T-helper 1 cell treated with Interleukin-12 subunit alpha and Interleukin-12 subunit beta and Interleukin-4 antibody, amounts not matched to agents 30 μg/mL and 1 μg/mL, for 36 hours (primary cell): ENCODE results near the gene LRRC41.

ENCODE experiments used
- H3K27ac Mint-ChIP-seq: one replicate; pipeline ENCODE4 v1.8.0; 2021; ENCODE audit warnings: mild to moderate bottlenecking, mixed read lengths
- H3K27me3 Mint-ChIP-seq: one replicate; pipeline ENCODE4 v1.8.0; 2021; ENCODE audit warnings: low read depth, mixed read lengths
- H3K36me3 Mint-ChIP-seq: one replicate; pipeline ENCODE4 v1.8.0; 2021; ENCODE audit warnings: low read depth, mixed read lengths
- H3K4me1 Mint-ChIP-seq: one replicate; pipeline ENCODE4 v1.8.0; 2021; ENCODE audit warnings: low read depth, mixed read lengths
- H3K4me3 Mint-ChIP-seq: one replicate; pipeline ENCODE4 v1.8.0; 2021; ENCODE audit warnings: mild to moderate bottlenecking, moderate library complexity, mixed read lengths
- H3K9me3 Mint-ChIP-seq: one replicate; pipeline ENCODE4 v1.8.0; 2021; ENCODE audit warnings: mixed read lengths

The LRRC41 gene

GRCh38 chr1:46284058-46284457, 19.4 kb downstream of the LRRC41 start:
- peaks cover 23% of the 10 kb centered on the region for H3K4me1 Mint-ChIP-seq
- H3K4me3 Mint-ChIP-seq, result no peak overlapping the region
- H3K27me3 Mint-ChIP-seq, result no peaks in the 10 kb centered on the region
- peaks cover 31% of the 10 kb centered on the region for H3K36me3 Mint-ChIP-seq
- H3K9me3 Mint-ChIP-seq, result no peaks in the 10 kb centered on the region
- no peak overlapping the region for H3K27ac Mint-ChIP-seq

GRCh38 chr1:46281021-46281420, 22.4 kb downstream of the LRRC41 start:
- H3K36me3 Mint-ChIP-seq, result peaks cover 39% of the 10 kb centered on the region
- H3K27ac Mint-ChIP-seq, result no peak overlapping the region
- no peak overlapping the region for H3K4me3 Mint-ChIP-seq
- H3K9me3 Mint-ChIP-seq, result no peaks in the 10 kb centered on the region
- peaks cover 5% of the 10 kb centered on the region for H3K4me1 Mint-ChIP-seq
- no peaks in the 10 kb centered on the region for H3K27me3 Mint-ChIP-seq

- H3K27ac Mint-ChIP-seq, result no peak overlapping the region
- H3K4me3 Mint-ChIP-seq, result no peak overlapping the region
- H3K9me3 Mint-ChIP-seq, result no peaks in the 10 kb centered on the region
- no peaks in the 10 kb centered on the region for H3K27me3 Mint-ChIP-seq
- H3K4me1 Mint-ChIP-seq, result peaks cover 3% of the 10 kb centered on the region
- peaks cover 44% of the 10 kb centered on the region for H3K36me3 Mint-ChIP-seq
Measured at GRCh38 chr1:46280092-46280491, 23.3 kb downstream of the LRRC41 start.

GRCh38 chr1:46278807-46279206, 24.6 kb downstream of the LRRC41 start:
- Mint-ChIP-seq H3K4me1 (no peaks in the 10 kb centered on the region), H3K9me3 (no peaks in the 10 kb centered on the region), H3K4me3 (no peak overlapping the region), H3K27ac (no peak overlapping the region), H3K27me3 (no peaks in the 10 kb centered on the region), H3K36me3 (peaks cover 44% of the 10 kb centered on the region)

GRCh38 chr1:46277658-46278373, 25.6 kb downstream of the LRRC41 start:
- Mint-ChIP-seq H3K27ac (no peak overlapping the region), H3K4me1 (no peaks in the 10 kb centered on the region), H3K36me3 (peaks cover 42% of the 10 kb centered on the region), H3K9me3 (no peaks in the 10 kb centered on the region), H3K4me3 (no peak overlapping the region), H3K27me3 (no peaks in the 10 kb centered on the region)

- Mint-ChIP-seq H3K4me3 (no peak overlapping the region), H3K27me3 (no peaks in the 10 kb centered on the region), H3K36me3 (peaks cover 39% of the 10 kb centered on the region), H3K4me1 (no peaks in the 10 kb centered on the region), H3K27ac (no peak overlapping the region), H3K9me3 (no peaks in the 10 kb centered on the region)
Measured at GRCh38 chr1:46275030-46275337, 28.4 kb downstream of the LRRC41 start.

- no peak overlapping the region for H3K27ac Mint-ChIP-seq
- H3K9me3 Mint-ChIP-seq, result no peaks in the 10 kb centered on the region
- H3K27me3 Mint-ChIP-seq, result no peaks in the 10 kb centered on the region
- no peaks in the 10 kb centered on the region for H3K4me1 Mint-ChIP-seq
- H3K36me3 Mint-ChIP-seq, result peaks cover 40% of the 10 kb centered on the region
- no peak overlapping the region for H3K4me3 Mint-ChIP-seq
Measured at GRCh38 chr1:46274225-46275029, 29.0 kb downstream of the LRRC41 start.

GRCh38 chr1:46268578-46268977, 34.8 kb downstream of the LRRC41 start:
- Mint-ChIP-seq H3K36me3 (peaks cover 38% of the 10 kb centered on the region), H3K27me3 (no peaks in the 10 kb centered on the region), H3K27ac (no peak overlapping the region), H3K9me3 (no peaks in the 10 kb centered on the region), H3K4me3 (no peak overlapping the region), H3K4me1 (no peaks in the 10 kb centered on the region)

- Mint-ChIP-seq H3K36me3 (peaks cover 42% of the 10 kb centered on the region), H3K27ac (no peak overlapping the region), H3K4me3 (no peak overlapping the region), H3K4me1 (peaks cover 2% of the 10 kb centered on the region), H3K27me3 (no peaks in the 10 kb centered on the region), H3K9me3 (no peaks in the 10 kb centered on the region)
Measured at GRCh38 chr1:46263146-46263545, 40.3 kb downstream of the LRRC41 start.

GRCh38 chr1:46262508-46262907, 40.9 kb downstream of the LRRC41 start:
- Mint-ChIP-seq H3K27ac (no peak overlapping the region), H3K4me3 (no peak overlapping the region), H3K36me3 (peaks cover 42% of the 10 kb centered on the region), H3K27me3 (no peaks in the 10 kb centered on the region), H3K9me3 (no peaks in the 10 kb centered on the region), H3K4me1 (peaks cover 4% of the 10 kb centered on the region)

- Mint-ChIP-seq H3K4me3 (no peak overlapping the region), H3K36me3 (peaks cover 25% of the 10 kb centered on the region), H3K27me3 (no peaks in the 10 kb centered on the region), H3K27ac (no peak overlapping the region), H3K4me1 (peaks cover 12% of the 10 kb centered on the region), H3K9me3 (no peaks in the 10 kb centered on the region)
Measured at GRCh38 chr1:46256523-46256922, 46.9 kb downstream of the LRRC41 start.

GRCh38 chr1:46254668-46255067, 48.7 kb downstream of the LRRC41 start:
- Mint-ChIP-seq H3K9me3 (no peaks in the 10 kb centered on the region), H3K27me3 (no peaks in the 10 kb centered on the region), H3K4me1 (peaks cover 14% of the 10 kb centered on the region), H3K27ac (no peak overlapping the region), H3K36me3 (peaks cover 26% of the 10 kb centered on the region), H3K4me3 (no peak overlapping the region)

- Mint-ChIP-seq H3K4me1 (peaks cover 31% of the 10 kb centered on the region), H3K27me3 (no peaks in the 10 kb centered on the region), H3K9me3 (no peaks in the 10 kb centered on the region), H3K4me3 (peak overlapping the region; percentile 96), H3K36me3 (peaks cover 22% of the 10 kb centered on the region), H3K27ac (peak overlapping the region; percentile 89)
Measured at GRCh38 chr1:46248122-46248920, 55.1 kb downstream of the LRRC41 start.

- Mint-ChIP-seq H3K9me3 (no peaks in the 10 kb centered on the region), H3K4me3 (peak within 1 kb of the TSS; percentile 96), H3K27me3 (no peaks in the 10 kb centered on the region), H3K27ac (peak within 1 kb of the TSS; percentile 93), H3K4me1 (peaks cover 31% of the 10 kb centered on the region), H3K36me3 (peaks cover 22% of the 10 kb centered on the region)
Measured at GRCh38 chr1:46247436-46248121, 55.8 kb downstream of the LRRC41 start, which contains the start of gene RAD54L. TSS of gene RAD54L (plus strand) at chr1:46247763. CDS start at chr1:46248406, 643 bp downstream.
